K562 (cell line): ENCODE results near the gene PRR15L. TPM values are rescaled to one million over a fixed set of nuclear protein-coding genes. Genes with fewer than 3 reads are reported as not detected.

Source experiments
- CBFA2T2 ChIP-seq: fragments of 450-650 bp; conservative IDR thresholded peaks from 2 replicates; pipeline ENCODE4 v1.6.1; 2017; ENCODE audit warnings: mild to moderate bottlenecking
- EHMT2 ChIP-seq: fragments of 450-650 bp; IDR thresholded peaks from 2 replicates; pipeline ENCODE4 v1.6.1; 2018; ENCODE audit warnings: antibody characterized with exemption
- NFIX ChIP-seq: fragments of 250-450 bp; sonication (Bioruptor Pico); IDR thresholded peaks from 2 replicates; pipeline ENCODE4 v1.4.0; 2020; ENCODE audit warnings: low read depth, mild to moderate bottlenecking, moderate library complexity
- SMARCA4 ChIP-seq: fragments of 450-650 bp; IDR thresholded peaks from 2 replicates; pipeline ENCODE4 v1.6.1; 2016
- TCF7 ChIP-seq: sonication (generic); IDR thresholded peaks from 2 replicates; pipeline ENCODE4 v1.6.1; 2016; ENCODE audit warnings: antibody characterized with exemption, borderline replicate concordance
- polyA plus RNA-seq, 8 experiments: library from polyadenylated mRNA; depleted of rRNA in 4 of 8; stranded (reverse) in 5 of 8; unstranded in 3 of 8; fragments of >200 nt; fragmentation: Nextera tagmentation in 2 of 8; fragmentation: Illumina TruSeq in 1 of 8; extraction: Ambion mirVana in 2 of 8; extraction: Trizol in 1 of 8; gene quantifications; 2 replicates each; pipeline versions ENCODE4 v1.2.1 to v1.2.3, GENCODE V29; 2011 to 2014; ENCODE audit warnings: inconsistent platforms in 1 of 8, missing spikeins in 1 of 8
- total RNA-seq, 7 experiments: library from RNA; depleted of rRNA in 6 of 7; stranded (reverse); fragments of >200 nt in 6 of 7; fragmentation: Illumina TruSeq in 2 of 7; extraction: Trizol in 2 of 7; gene quantifications; 2 replicates each; pipeline versions ENCODE4 v1.2.1 to v1.2.3, GENCODE V29; 2011 to 2021; ENCODE audit warnings: low replicate concordance in 1 of 7
- TF ChIP-seq, protein P1 (sequence below), 2 experiments: fragments of 450-650 bp; IDR thresholded peaks; 2 replicates each; pipeline ENCODE4 v1.6.1; 2018; ENCODE audit warnings: mild to moderate bottlenecking in 2 of 2, low read depth in 1 of 2; ENCODE audit not compliant: partially characterized antibody in 2 of 2
- TF ChIP-seq, protein P2 (sequence below): sonication (generic); formaldehyde crosslinking; IDR thresholded peaks from 2 replicates; pipeline ENCODE4 v1.8.0; 2022; ENCODE audit warnings: mild to moderate bottlenecking, missing genetic modification reagents
- TF ChIP-seq, protein P3 (sequence below): sonication (generic); formaldehyde crosslinking; IDR thresholded peaks from 2 replicates; pipeline ENCODE4 v1.8.0; 2022; ENCODE audit warnings: mild to moderate bottlenecking, missing genetic modification reagents
- TF ChIP-seq, protein P4 (sequence below): fragments of 450-650 bp; IDR thresholded peaks from 2 replicates; pipeline ENCODE4 v1.6.1; 2018; ENCODE audit warnings: mild to moderate bottlenecking, low read depth; ENCODE audit not compliant: partially characterized antibody
- TF ChIP-seq, protein P5 (sequence below): sonication (generic); formaldehyde crosslinking; IDR thresholded peaks from 2 replicates; pipeline ENCODE4 v1.8.0; 2022; ENCODE audit warnings: missing genetic modification reagents, mild to moderate bottlenecking, borderline replicate concordance
- TF ChIP-seq, protein P6 (sequence below): fragments of 250-450 bp; sonication (Bioruptor Pico); IDR thresholded peaks from 2 replicates; pipeline ENCODE4 v1.4.0; 2020; ENCODE audit warnings: borderline replicate concordance

PRR15L gene
- total and polyA plus RNA-seq, 9 of the 15 experiments (the other 6 are each of a cell fraction or from before 2014, with no cell fraction given) = 0.03 TPM; not detected in 8

DNA sequence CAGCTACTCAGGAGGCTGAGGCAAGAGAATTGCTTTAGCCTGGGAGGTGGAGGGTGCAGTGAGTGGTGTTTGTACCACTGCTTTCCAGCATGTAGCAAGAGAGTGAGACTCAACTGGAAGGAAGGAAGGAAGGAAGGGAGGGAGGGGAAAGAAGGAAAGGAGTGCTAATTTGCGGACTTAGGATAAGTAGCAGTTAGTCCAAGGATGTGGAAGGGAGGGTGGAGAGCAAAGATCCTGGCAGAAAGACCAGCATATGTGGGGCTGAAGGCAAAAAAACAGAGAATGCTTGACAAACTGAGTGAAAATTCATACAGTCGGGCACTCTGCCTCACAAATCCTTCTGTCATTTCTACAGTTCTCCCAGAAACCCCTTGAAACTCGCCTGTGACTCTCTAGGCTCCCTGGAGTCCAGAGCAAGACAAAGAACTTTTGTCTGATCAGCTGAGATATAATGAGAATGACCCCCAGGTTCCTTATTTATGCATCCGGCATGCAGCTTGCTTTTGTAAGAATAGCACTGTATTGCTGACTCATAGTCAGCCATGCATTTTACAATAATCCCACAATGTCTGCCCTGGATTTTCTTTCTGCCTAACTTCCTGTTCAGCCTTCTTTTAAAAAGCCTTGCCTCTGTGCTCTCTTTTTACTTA, 44.7 kb upstream of the PRR15L start (continued):
- TF ChIP-seq, protein P1, sequence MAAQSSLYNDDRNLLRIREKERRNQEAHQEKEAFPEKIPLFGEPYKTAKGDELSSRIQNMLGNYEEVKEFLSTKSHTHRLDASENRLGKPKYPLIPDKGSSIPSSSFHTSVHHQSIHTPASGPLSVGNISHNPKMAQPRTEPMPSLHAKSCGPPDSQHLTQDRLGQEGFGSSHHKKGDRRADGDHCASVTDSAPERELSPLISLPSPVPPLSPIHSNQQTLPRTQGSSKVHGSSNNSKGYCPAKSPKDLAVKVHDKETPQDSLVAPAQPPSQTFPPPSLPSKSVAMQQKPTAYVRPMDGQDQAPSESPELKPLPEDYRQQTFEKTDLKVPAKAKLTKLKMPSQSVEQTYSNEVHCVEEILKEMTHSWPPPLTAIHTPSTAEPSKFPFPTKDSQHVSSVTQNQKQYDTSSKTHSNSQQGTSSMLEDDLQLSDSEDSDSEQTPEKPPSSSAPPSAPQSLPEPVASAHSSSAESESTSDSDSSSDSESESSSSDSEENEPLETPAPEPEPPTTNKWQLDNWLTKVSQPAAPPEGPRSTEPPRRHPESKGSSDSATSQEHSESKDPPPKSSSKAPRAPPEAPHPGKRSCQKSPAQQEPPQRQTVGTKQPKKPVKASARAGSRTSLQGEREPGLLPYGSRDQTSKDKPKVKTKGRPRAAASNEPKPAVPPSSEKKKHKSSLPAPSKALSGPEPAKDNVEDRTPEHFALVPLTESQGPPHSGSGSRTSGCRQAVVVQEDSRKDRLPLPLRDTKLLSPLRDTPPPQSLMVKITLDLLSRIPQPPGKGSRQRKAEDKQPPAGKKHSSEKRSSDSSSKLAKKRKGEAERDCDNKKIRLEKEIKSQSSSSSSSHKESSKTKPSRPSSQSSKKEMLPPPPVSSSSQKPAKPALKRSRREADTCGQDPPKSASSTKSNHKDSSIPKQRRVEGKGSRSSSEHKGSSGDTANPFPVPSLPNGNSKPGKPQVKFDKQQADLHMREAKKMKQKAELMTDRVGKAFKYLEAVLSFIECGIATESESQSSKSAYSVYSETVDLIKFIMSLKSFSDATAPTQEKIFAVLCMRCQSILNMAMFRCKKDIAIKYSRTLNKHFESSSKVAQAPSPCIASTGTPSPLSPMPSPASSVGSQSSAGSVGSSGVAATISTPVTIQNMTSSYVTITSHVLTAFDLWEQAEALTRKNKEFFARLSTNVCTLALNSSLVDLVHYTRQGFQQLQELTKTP (IDR thresholded peaks at IDR 0.05; ENCODE audit: low read depth in 1 of 2, partially characterized antibody in 2 of 2) = no peak
- TF ChIP-seq CBFA2T2 (no peak), TCF7 (no peak), NFIX (CRISPR knock-in tag) (no peak), SMARCA4 (peak; percentile 76), EHMT2 (peak; percentile 47; the same call in 1 of the 2 replicates)
- TF ChIP-seq, protein P2, sequence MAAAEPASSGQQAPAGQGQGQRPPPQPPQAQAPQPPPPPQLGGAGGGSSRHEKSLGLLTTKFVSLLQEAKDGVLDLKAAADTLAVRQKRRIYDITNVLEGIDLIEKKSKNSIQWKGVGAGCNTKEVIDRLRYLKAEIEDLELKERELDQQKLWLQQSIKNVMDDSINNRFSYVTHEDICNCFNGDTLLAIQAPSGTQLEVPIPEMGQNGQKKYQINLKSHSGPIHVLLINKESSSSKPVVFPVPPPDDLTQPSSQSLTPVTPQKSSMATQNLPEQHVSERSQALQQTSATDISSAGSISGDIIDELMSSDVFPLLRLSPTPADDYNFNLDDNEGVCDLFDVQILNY (CRISPR knock-in tag) = no peak
- TF ChIP-seq, protein P3, sequence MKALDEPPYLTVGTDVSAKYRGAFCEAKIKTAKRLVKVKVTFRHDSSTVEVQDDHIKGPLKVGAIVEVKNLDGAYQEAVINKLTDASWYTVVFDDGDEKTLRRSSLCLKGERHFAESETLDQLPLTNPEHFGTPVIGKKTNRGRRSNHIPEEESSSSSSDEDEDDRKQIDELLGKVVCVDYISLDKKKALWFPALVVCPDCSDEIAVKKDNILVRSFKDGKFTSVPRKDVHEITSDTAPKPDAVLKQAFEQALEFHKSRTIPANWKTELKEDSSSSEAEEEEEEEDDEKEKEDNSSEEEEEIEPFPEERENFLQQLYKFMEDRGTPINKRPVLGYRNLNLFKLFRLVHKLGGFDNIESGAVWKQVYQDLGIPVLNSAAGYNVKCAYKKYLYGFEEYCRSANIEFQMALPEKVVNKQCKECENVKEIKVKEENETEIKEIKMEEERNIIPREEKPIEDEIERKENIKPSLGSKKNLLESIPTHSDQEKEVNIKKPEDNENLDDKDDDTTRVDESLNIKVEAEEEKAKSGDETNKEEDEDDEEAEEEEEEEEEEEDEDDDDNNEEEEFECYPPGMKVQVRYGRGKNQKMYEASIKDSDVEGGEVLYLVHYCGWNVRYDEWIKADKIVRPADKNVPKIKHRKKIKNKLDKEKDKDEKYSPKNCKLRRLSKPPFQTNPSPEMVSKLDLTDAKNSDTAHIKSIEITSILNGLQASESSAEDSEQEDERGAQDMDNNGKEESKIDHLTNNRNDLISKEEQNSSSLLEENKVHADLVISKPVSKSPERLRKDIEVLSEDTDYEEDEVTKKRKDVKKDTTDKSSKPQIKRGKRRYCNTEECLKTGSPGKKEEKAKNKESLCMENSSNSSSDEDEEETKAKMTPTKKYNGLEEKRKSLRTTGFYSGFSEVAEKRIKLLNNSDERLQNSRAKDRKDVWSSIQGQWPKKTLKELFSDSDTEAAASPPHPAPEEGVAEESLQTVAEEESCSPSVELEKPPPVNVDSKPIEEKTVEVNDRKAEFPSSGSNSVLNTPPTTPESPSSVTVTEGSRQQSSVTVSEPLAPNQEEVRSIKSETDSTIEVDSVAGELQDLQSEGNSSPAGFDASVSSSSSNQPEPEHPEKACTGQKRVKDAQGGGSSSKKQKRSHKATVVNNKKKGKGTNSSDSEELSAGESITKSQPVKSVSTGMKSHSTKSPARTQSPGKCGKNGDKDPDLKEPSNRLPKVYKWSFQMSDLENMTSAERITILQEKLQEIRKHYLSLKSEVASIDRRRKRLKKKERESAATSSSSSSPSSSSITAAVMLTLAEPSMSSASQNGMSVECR (CRISPR knock-in tag) = 0 out of 2 replicates have a peak, but pooled peaks have one; percentile 34
- TF ChIP-seq, protein P4, sequence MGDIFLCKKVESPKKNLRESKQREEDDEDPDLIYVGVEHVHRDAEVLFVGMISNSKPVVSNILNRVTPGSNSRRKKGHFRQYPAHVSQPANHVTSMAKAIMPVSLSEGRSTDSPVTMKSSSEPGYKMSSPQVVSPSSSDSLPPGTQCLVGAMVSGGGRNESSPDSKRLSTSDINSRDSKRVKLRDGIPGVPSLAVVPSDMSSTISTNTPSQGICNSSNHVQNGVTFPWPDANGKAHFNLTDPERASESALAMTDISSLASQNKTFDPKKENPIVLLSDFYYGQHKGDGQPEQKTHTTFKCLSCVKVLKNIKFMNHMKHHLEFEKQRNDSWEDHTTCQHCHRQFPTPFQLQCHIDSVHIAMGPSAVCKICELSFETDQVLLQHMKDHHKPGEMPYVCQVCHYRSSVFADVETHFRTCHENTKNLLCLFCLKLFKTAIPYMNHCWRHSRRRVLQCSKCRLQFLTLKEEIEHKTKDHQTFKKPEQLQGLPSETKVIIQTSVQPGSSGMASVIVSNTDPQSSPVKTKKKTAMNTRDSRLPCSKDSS = no peak
- TF ChIP-seq, protein P5, sequence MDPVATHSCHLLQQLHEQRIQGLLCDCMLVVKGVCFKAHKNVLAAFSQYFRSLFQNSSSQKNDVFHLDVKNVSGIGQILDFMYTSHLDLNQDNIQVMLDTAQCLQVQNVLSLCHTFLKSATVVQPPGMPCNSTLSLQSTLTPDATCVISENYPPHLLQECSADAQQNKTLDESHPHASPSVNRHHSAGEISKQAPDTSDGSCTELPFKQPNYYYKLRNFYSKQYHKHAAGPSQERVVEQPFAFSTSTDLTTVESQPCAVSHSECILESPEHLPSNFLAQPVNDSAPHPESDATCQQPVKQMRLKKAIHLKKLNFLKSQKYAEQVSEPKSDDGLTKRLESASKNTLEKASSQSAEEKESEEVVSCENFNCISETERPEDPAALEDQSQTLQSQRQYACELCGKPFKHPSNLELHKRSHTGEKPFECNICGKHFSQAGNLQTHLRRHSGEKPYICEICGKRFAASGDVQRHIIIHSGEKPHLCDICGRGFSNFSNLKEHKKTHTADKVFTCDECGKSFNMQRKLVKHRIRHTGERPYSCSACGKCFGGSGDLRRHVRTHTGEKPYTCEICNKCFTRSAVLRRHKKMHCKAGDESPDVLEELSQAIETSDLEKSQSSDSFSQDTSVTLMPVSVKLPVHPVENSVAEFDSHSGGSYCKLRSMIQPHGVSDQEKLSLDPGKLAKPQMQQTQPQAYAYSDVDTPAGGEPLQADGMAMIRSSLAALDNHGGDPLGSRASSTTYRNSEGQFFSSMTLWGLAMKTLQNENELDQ = no peak
- TF ChIP-seq, protein P6, sequence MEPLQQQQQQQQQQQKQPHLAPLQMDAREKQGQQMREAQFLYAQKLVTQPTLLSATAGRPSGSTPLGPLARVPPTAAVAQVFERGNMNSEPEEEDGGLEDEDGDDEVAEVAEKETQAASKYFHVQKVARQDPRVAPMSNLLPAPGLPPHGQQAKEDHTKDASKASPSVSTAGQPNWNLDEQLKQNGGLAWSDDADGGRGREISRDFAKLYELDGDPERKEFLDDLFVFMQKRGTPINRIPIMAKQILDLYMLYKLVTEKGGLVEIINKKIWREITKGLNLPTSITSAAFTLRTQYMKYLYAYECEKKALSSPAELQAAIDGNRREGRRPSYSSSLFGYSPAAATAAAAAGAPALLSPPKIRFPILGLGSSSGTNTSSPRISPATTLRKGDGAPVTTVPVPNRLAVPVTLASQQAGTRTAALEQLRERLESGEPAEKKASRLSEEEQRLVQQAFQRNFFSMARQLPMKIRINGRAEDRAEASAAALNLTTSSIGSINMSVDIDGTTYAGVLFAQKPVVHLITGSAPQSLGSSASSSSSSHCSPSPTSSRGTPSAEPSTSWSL (CRISPR knock-in tag) = no peak
